Thoracic aorta (tissue), 2 donors: Measurements from ENCODE around the gene DACT2. TPM values are rescaled to one million over a fixed set of nuclear protein-coding genes. Genes with fewer than 3 reads are reported as not detected.
"Not testable (repeated sequence)": the region's sequence is repeated elsewhere in the genome, so short reads cannot be mapped to it uniquely, and the experiment has no call there.

Source experiments
- ATAC-seq: fragments of 150-250 bp; one replicate; pipeline ENCODE4 v1.8.0; 2017; ENCODE audit warnings: low read depth; ENCODE audit not compliant: insufficient number of reproducible peaks, low FRiP score
- DNase-seq: peaks from one replicate; pipeline ENCODE4 v3.0.0-alpha.2; 2020; ENCODE audit warnings: low spot score
- H3K27ac ChIP-seq, 2 donors: fragments of 200-600 bp; sonication (generic); 1 replicate in 1 of 2; 2 replicates in 1 of 2; pipeline ENCODE4 v1.5.1; 2016; ENCODE audit warnings: mild to moderate bottlenecking in 2 of 2, moderate library complexity in 2 of 2
- H3K27me3 ChIP-seq: fragments of 200-600 bp; sonication (generic); replicated peaks from 2 replicates; pipeline ENCODE4 v1.6.0; 2016; ENCODE audit warnings: mild to moderate bottlenecking; ENCODE audit not compliant: insufficient read depth
- H3K36me3 ChIP-seq: fragments of 200-600 bp; sonication (generic); one replicate; pipeline ENCODE4 v1.5.1; 2016
- H3K4me1 ChIP-seq, 2 donors: fragments of 200-600 bp; sonication (generic); 1 replicate in 1 of 2; 2 replicates in 1 of 2; pipeline versions ENCODE4 v1.5.1 to v1.6.0; 2016; ENCODE audit warnings: low read depth in 2 of 2, mild to moderate bottlenecking in 1 of 2; ENCODE audit not compliant: control insufficient read depth in 1 of 2
- H3K4me3 ChIP-seq: fragments of 200-600 bp; sonication (generic); 2 replicates; pipeline ENCODE4 v1.5.1; 2016; ENCODE audit warnings: mild to moderate bottlenecking
- H3K9me3 ChIP-seq: fragments of 200-600 bp; sonication (generic); 2 replicates; pipeline ENCODE4 v1.5.1; 2016
- CTCF ChIP-seq: fragments of 200-600 bp; sonication (generic); IDR thresholded peaks from one replicate; pipeline ENCODE4 v1.5.1; 2019; ENCODE audit warnings: antibody characterized with exemption
- total RNA-seq, 2 donors: library from RNA; depleted of rRNA; stranded (reverse); fragments of >200 nt; gene quantifications; one replicate each; pipeline versions ENCODE4 v1.1.0 to v1.2.3, GENCODE V29; 2016

DACT2 gene
- total RNA-seq, 2 donors from 2014 or later: 0.28 to 0.41 TPM

DNA sequence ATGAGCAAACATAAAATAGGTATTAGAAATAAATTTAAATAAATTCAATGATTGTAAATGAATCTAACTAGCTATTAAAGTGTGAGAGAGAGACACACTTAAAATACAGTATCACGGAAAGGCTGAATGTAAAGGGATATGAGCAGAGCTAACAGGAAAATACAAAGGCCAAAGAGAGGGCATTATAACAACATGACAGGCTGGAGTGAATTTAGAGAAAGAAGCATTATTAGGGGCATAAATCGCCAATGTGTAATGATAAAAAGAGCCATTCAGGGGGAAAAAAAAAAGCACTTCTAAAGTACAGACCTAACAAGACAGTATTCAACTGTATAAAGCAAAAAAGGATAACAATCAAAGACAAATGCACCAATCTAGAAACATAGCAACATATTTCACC is 28.1 kb downstream of the DACT2 start:
- DNase-seq (no peak), ATAC-seq (no peak)
- H3K4me3 ChIP-seq: no peak overlapping the region
- TF ChIP-seq CTCF: no peak
- H3K9me3 ChIP-seq: no peaks in the 10 kb centered on the region
- no peak overlapping the region for H3K27ac ChIP-seq
- no peaks in the 10 kb centered on the region for H3K4me1 ChIP-seq
- H3K27me3 ChIP-seq: no peaks in the 10 kb centered on the region
- no peaks in the 10 kb centered on the region for H3K36me3 ChIP-seq

DNA sequence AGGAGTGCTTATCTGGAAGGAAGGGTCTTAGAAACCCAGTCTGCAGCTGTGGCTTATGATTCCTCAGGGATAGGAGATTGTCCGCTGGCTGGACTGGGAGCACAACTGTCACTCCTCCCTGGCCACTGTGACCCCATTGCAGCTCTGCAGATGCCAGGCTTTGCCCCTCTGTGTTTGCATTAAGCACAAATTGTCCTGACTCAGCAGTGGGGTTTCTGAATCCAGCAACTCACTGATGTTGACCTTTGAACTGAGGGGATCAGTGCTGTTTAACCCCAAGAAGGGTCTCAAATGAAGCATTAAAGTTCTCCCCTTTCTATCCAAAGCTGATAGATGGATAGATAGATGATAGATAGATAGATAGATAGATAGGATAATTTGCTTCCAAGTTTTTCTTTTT is 29.5 kb downstream of the DACT2 start:
- no peak for TF ChIP-seq CTCF
- no peaks in the 10 kb centered on the region for H3K9me3 ChIP-seq
- no peak for DNase-seq
- H3K4me1 ChIP-seq: no peaks in the 10 kb centered on the region
- no peaks in the 10 kb centered on the region for H3K36me3 ChIP-seq
- no peak overlapping the region for H3K27ac ChIP-seq
- no peak for ATAC-seq
- H3K4me3 ChIP-seq: no peak overlapping the region
- H3K27me3 ChIP-seq: no peaks in the 10 kb centered on the region

- ATAC-seq: no peak
- Histone ChIP-seq H3K4me3 (no peak overlapping the region), H3K36me3 (no peaks in the 10 kb centered on the region), H3K27me3 (no peaks in the 10 kb centered on the region), H3K27ac (no peak overlapping the region), H3K9me3 (no peaks in the 10 kb centered on the region), H3K4me1 (no peaks in the 10 kb centered on the region)
- no peak for DNase-seq
- no peak for TF ChIP-seq CTCF
Measured at GRCh38 chr6:168289571-168289962, 30.0 kb downstream of the DACT2 start.

GRCh38 chr6:168288781-168289570 is 30.6 kb downstream of the DACT2 start:
- Histone ChIP-seq H3K27me3 (no peaks in the 10 kb centered on the region), H3K27ac (no peak overlapping the region), H3K36me3 (no peaks in the 10 kb centered on the region), H3K4me3 (no peak overlapping the region), H3K9me3 (no peaks in the 10 kb centered on the region), H3K4me1 (no peaks in the 10 kb centered on the region)
- no peak for DNase-seq
- no peak for ATAC-seq
- no peak for TF ChIP-seq CTCF

DNA sequence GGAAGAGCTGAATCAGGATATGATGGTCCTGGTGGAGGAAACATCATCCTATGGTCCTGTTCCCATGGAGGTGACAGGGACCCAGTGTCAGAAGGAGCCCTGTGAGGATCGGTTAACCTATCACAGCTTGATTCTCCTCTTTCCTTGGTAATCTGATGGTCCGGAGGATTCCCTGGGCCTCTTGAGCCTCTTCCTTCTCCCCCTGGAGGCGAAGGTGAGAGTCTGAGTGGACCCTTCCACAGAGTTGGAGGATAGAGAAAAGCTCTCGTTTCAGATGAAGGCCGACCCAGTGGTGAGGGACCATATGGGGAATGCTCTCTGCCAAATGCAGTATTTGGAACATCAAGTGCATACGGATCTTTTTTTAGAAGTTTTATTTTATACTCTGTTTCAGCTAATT is 32.1 kb downstream of the DACT2 start:
- H3K4me1 ChIP-seq, H3K4me3 ChIP-seq, DNase-seq, H3K27me3 ChIP-seq, ATAC-seq, H3K27ac ChIP-seq, H3K36me3 ChIP-seq, H3K9me3 ChIP-seq: not testable (repeated sequence)

DNA sequence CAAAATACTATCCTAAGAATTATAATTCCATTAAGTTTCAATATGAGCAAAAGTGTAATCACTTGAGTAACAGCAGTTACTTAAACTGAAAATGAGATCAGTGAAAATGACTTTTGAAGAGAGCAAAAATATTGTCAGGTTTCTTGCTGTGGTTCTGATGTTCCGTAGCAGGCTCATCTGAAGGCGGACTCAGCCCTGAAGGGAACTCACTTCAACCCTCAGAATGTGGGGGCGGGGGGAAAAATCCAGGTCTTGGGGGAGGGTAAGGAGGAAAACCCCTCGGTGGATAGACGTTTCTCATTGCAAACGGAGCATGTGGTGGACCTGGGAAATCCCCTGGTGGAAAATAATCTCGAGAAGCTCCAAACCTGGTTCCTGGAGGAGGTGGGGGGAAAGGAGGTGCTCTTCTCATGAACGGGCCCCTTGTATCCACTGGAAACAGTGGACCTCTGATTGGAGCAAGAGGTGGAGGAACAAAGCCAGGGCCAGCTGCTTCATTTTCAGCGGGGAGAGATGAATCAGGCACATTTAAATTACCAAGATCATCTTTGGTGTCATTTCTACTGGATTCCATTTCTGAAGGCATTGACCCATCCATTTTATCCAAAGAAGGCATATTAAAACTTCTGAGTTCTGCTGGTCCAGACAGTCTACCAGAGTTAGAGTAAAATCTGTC is 32.7 kb downstream of the DACT2 start:
- not testable (repeated sequence) for H3K36me3 ChIP-seq, H3K4me3 ChIP-seq, ATAC-seq, H3K4me1 ChIP-seq, H3K27me3 ChIP-seq, H3K27ac ChIP-seq, H3K9me3 ChIP-seq, DNase-seq
